CD14-positive monocyte (primary cell): ENCODE data around the gene C1QTNF6. TPM values are rescaled to one million over a fixed set of nuclear protein-coding genes. Genes with fewer than 3 reads are reported as not detected.

Experiments
- DNase-seq, 3 donors: peaks; one replicate each; pipeline ENCODE4 v3.0.0-alpha.2; 2011 to 2022
- H2AFZ ChIP-seq: 2 replicates; pipeline ENCODE4 v1.6.0; 2012; ENCODE audit warnings: mild to moderate bottlenecking, low read depth, low read length, inconsistent platforms; ENCODE audit not compliant: insufficient read depth, poor library complexity, severe bottlenecking
- H3K27ac ChIP-seq, 2 donors: 1 replicate in 1 of 2; 2 replicates in 1 of 2; pipeline ENCODE4 v1.5.1; 2012 to 2013; ENCODE audit warnings: low read length in 2 of 2, control low read depth in 1 of 2, inconsistent platforms in 1 of 2, low read depth in 1 of 2, mild to moderate bottlenecking in 1 of 2
- H3K27me3 ChIP-seq, 2 donors: one replicate each; pipeline versions ENCODE4 v1.6.0 to v1.6.1; 2011 to 2013; ENCODE audit warnings: low read length in 2 of 2; ENCODE audit not compliant: control insufficient read depth in 2 of 2, insufficient read depth in 2 of 2
- H3K36me3 ChIP-seq, 2 donors: replicated peaks in 1 of 2; 1 replicate in 1 of 2; 2 replicates in 1 of 2; pipeline versions ENCODE4 v1.5.1 to v1.6.1; 2012 to 2013; ENCODE audit warnings: low read length in 2 of 2, control low read depth in 1 of 2, inconsistent platforms in 1 of 2, mild to moderate bottlenecking in 1 of 2; ENCODE audit not compliant: insufficient read depth in 2 of 2, control insufficient read depth in 1 of 2
- H3K4me1 ChIP-seq, 2 donors: 1 replicate in 1 of 2; 2 replicates in 1 of 2; pipeline versions ENCODE4 v1.5.1 to v1.6.1; 2012 to 2013; ENCODE audit warnings: low read length in 2 of 2, control low read depth in 1 of 2, inconsistent platforms in 1 of 2, mild to moderate bottlenecking in 1 of 2, moderate library complexity in 1 of 2; ENCODE audit not compliant: insufficient read depth in 2 of 2, control insufficient read depth in 1 of 2
- H3K4me2 ChIP-seq: replicated peaks from 2 replicates; pipeline ENCODE3; 2012; ENCODE audit warnings: low read length, moderate library complexity, mild to moderate bottlenecking; ENCODE audit not compliant: poor library complexity, severe bottlenecking; ENCODE audit errors: extremely low read depth
- H3K4me3 ChIP-seq, 3 experiments: fragments of 200-600 bp in 1 of 3; sonication (generic) in 1 of 3; replicated peaks in 1 of 3; 1 replicate in 2 of 3; 2 replicates in 1 of 3; pipeline ENCODE4 v1.5.1; 2011 to 2013; ENCODE audit warnings: low read length in 3 of 3, mild to moderate bottlenecking in 3 of 3, control low read depth in 2 of 3, low read depth in 2 of 3, inconsistent platforms in 1 of 3, moderate library complexity in 1 of 3
- H3K79me2 ChIP-seq: 2 replicates; pipeline ENCODE4 v1.6.0; 2012; ENCODE audit warnings: mild to moderate bottlenecking, control low read depth, inconsistent platforms, low read length, moderate library complexity; ENCODE audit not compliant: insufficient read depth
- H3K9ac ChIP-seq: 2 replicates; pipeline ENCODE4 v1.6.0; 2017; ENCODE audit warnings: low read length, mild to moderate bottlenecking; ENCODE audit not compliant: insufficient read depth, poor library complexity, severe bottlenecking
- H3K9me3 ChIP-seq, 2 donors: replicated peaks in 1 of 2; 1 replicate in 1 of 2; 2 replicates in 1 of 2; pipeline versions ENCODE4 v1.5.1 to v1.6.1; 2012 to 2013; ENCODE audit warnings: low read length in 2 of 2, control low read depth in 1 of 2; ENCODE audit not compliant: control insufficient read depth in 1 of 2, insufficient read depth in 1 of 2
- H4K20me1 ChIP-seq: 2 replicates; pipeline ENCODE4 v1.6.0; 2012; ENCODE audit warnings: mild to moderate bottlenecking, low read length, control low read depth, moderate library complexity; ENCODE audit not compliant: insufficient read depth
- H3K27ac Mint-ChIP-seq, 7 donors: one replicate each; pipeline ENCODE4 v1.8.0; 2020; ENCODE audit warnings: mild to moderate bottlenecking in 7 of 7, mixed read lengths in 7 of 7, moderate library complexity in 6 of 7, inconsistent platforms in 2 of 7
- H3K27me3 Mint-ChIP-seq, 3 donors: one replicate each; pipeline ENCODE4 v1.8.0; 2021 to 2022; ENCODE audit warnings: low read depth in 3 of 3, mild to moderate bottlenecking in 3 of 3, mixed read lengths in 3 of 3, moderate library complexity in 3 of 3, inconsistent platforms in 1 of 3
- H3K36me3 Mint-ChIP-seq, 2 donors: one replicate each; pipeline ENCODE4 v1.8.0; 2020; ENCODE audit warnings: mixed read lengths in 2 of 2, inconsistent platforms in 1 of 2, mild to moderate bottlenecking in 1 of 2
- H3K4me1 Mint-ChIP-seq: one replicate; pipeline ENCODE4 v1.8.0; 2020; ENCODE audit warnings: mild to moderate bottlenecking, mixed read lengths
- H3K4me3 Mint-ChIP-seq, 2 donors: one replicate each; pipeline ENCODE4 v1.8.0; 2020; ENCODE audit warnings: mild to moderate bottlenecking in 2 of 2, mixed read lengths in 2 of 2, moderate library complexity in 1 of 2
- H3K9me3 Mint-ChIP-seq, 7 donors: one replicate each; pipeline ENCODE4 v1.8.0; 2020 to 2022; ENCODE audit warnings: mixed read lengths in 7 of 7, mild to moderate bottlenecking in 6 of 7, moderate library complexity in 6 of 7, inconsistent platforms in 2 of 7
- CTCF ChIP-seq: fragments of 200-600 bp; IDR thresholded peaks from one replicate; pipeline ENCODE4 v1.8.0; 2022; ENCODE audit warnings: antibody characterized with exemption, mild to moderate bottlenecking
- WGBS: methylation state at CpG from one replicate; pipeline ENCODE4 v1.1.5; 2013; ENCODE audit warnings: missing lambda C conversion rate; ENCODE audit not compliant: insufficient coverage; 5-methylcytosine and 5-hydroxymethylcytosine counted together
- intact Hi-C, 2 donors: fragments of 100-400 bp; cut with micrococcal nuclease; formaldehyde crosslinking; loops; one replicate each; pipeline versions ENCODE4 v1.15.0 to v1.15.1; 2023
- polyA plus RNA-seq, 3 donors: library from polyadenylated mRNA; depleted of rRNA in 1 of 3; unstranded in 2 of 3; stranded (reverse) in 1 of 3; fragments of 300-500 nt in 2 of 3; fragments of >200 nt in 1 of 3; fragmentation: Illumina TruSeq in 2 of 3; gene quantifications; 1 replicate in 2 of 3; 2 replicates in 1 of 3; pipeline ENCODE4 v1.2.3, GENCODE V29; 2012 to 2021

Gene C1QTNF6
- polyA plus RNA-seq, 3 donors, result 0.14 to 2.3 (median 0.24) TPM

GRCh38 chr22:37218399-37218770 lies 30.3 kb upstream of the C1QTNF6 start:
- peaks cover 43% of the 10 kb centered on the region for H3K4me1 Mint-ChIP-seq
- peaks cover 7 to 8% of the 10 kb centered on the region in 2 donors for H3K36me3 Mint-ChIP-seq
- WGBS, result 100% methylated on average over 1 of the region's 6 CpGs
- H3K4me1 ChIP-seq, result peaks cover 27 to 35% of the 10 kb centered on the region in 2 donors
- H4K20me1 ChIP-seq, result no peaks in the 10 kb centered on the region
- H3K36me3 ChIP-seq, result no peaks in the 10 kb centered on the region
- no peaks in the 10 kb centered on the region for H3K79me2 ChIP-seq
- H3K27me3 Mint-ChIP-seq, result peaks cover 3 to 11% (median 9%) of the 10 kb centered on the region in 3 donors
- H2AFZ ChIP-seq, result no peak overlapping the region
- no peak overlapping the region for H3K4me2 ChIP-seq
- no peak for DNase-seq
- H3K4me3 ChIP-seq, result no peak overlapping the region
- no peak overlapping the region for H3K9ac ChIP-seq
- no peaks in the 10 kb centered on the region for H3K27me3 ChIP-seq
- no peak overlapping the region for H3K4me3 Mint-ChIP-seq
- intact Hi-C loops, result no loop called here
- H3K27ac Mint-ChIP-seq, result no peak overlapping the region
- H3K9me3 Mint-ChIP-seq, result peaks cover 1 to 11% (median 6%) of the 10 kb centered on the region in 7 donors
- no peak overlapping the region for H3K27ac ChIP-seq
- H3K9me3 ChIP-seq, result no peaks in the 10 kb centered on the region
- TF ChIP-seq CTCF, result no peak

GRCh38 chr22:37215890-37216289 lies 27.8 kb upstream of the C1QTNF6 start:
- Mint-ChIP-seq H3K36me3 (no peaks in the 10 kb centered on the region), H3K4me3 (no peak overlapping the region), H3K27ac (no peak overlapping the region), H3K9me3 (peaks cover 0 to 8% (median 1%) of the 10 kb centered on the region in 7 donors), H3K27me3 (peaks cover 2 to 12% (median 11%) of the 10 kb centered on the region in 3 donors), H3K4me1 (peaks cover 18% of the 10 kb centered on the region)
- H4K20me1 ChIP-seq, result no peaks in the 10 kb centered on the region
- TF ChIP-seq CTCF, result no peak
- H3K4me3 ChIP-seq, result no peak overlapping the region
- no peak overlapping the region for H3K4me2 ChIP-seq
- DNase-seq, result no peak
- H3K9ac ChIP-seq, result no peak overlapping the region
- H3K27ac ChIP-seq, result no peak overlapping the region
- intact Hi-C loops, result no loop called here
- H3K4me1 ChIP-seq, result peaks cover 7 to 10% of the 10 kb centered on the region in 2 donors
- no peaks in the 10 kb centered on the region for H3K79me2 ChIP-seq
- H3K36me3 ChIP-seq, result no peaks in the 10 kb centered on the region
- no peaks in the 10 kb centered on the region for H3K27me3 ChIP-seq
- no peak overlapping the region for H2AFZ ChIP-seq
- WGBS, result 100% methylated on average over 1 of the region's 9 CpGs
- no peaks in the 10 kb centered on the region for H3K9me3 ChIP-seq
